ENCODE measurements around the gene RBFOX2. TPM values are rescaled to one million over a fixed set of nuclear protein-coding genes. Genes with fewer than 3 reads are reported as not detected.

RBFOX2 gene
- total RNA-seq, 1 experiment from 2014 or later, result 81.1 TPM

- intact Hi-C loops (cut with micrococcal nuclease; ENCODE audit: unreplicated experiment) (no loop called here), in situ Hi-C loops (cut with HindIII; ENCODE audit: low pct_unique_long_range_greater_than_20kb, low sequenced_read_pairs) (no loop called here)
- CTCF ChIA-PET, result no interaction called here
- no peak overlapping the region for H3K4me3 ChIP-seq (ENCODE audit: low read depth in 2 of 2, low read length in 2 of 2)
- no peaks in the 10 kb centered on the region for H3K36me3 ChIP-seq (ENCODE audit: control insufficient read depth, insufficient read depth, low read length)
- no peak for ATAC-seq
- no TSS peak for BruUV-seq (replicated peaks)
- no peaks in the 10 kb centered on the region for H3K27me3 ChIP-seq (ENCODE audit: control insufficient read depth, insufficient read depth, low read length)
- TF ChIP-seq CTCF (IDR thresholded peaks at IDR 0.05) (no peak), SIN3A (IDR thresholded peaks at IDR 0.05; ENCODE audit: borderline replicate concordance, insufficient read depth, low read depth, low read length) (no peak), TCF7L2 (IDR thresholded peaks at IDR 0.05; ENCODE audit: low read depth, low read length) (no peak), POLR2AphosphoS5 (IDR thresholded peaks at IDR 0.05; ENCODE audit: low read depth, low read length) (no peak), REST (IDR thresholded peaks at IDR 0.05; ENCODE audit: insufficient read depth in 1 of 2, low read depth in 2 of 2, low read length in 1 of 2) (no peak)
- DNase-seq (ENCODE audit: low read depth, low spot score), result no peak
- no peak overlapping the region for H3K27ac ChIP-seq (ENCODE audit: low read length)
- no peaks in the 10 kb centered on the region for H3K9me3 ChIP-seq (ENCODE audit: control insufficient read depth, insufficient read depth, low read depth, low read length)
- no peaks in the 10 kb centered on the region for H3K4me1 ChIP-seq (ENCODE audit: control insufficient read depth, insufficient read depth, low read length)
- POLR2A ChIA-PET, result interaction anchor here (1.3 kb wide), 1 partner anchor 13 kb away, joined by 4 read pairs; no protein-coding TSS in a partner anchor
These were observed 13.6 kb upstream of the RBFOX2 start for GRCh38 chr22:36042240-36042639.

GRCh38 chr22:36039125-36039524, 10.5 kb upstream of the RBFOX2 start:
- ChIA-PET POLR2A (interaction anchor here (0.6 kb wide), 1 partner anchor 11 kb away, joined by 14 read pairs; no protein-coding TSS in a partner anchor), CTCF (no interaction called here)
- intact Hi-C loops (cut with micrococcal nuclease; ENCODE audit: unreplicated experiment), result no loop called here
- Histone ChIP-seq H3K36me3 (ENCODE audit: control insufficient read depth, insufficient read depth, low read length) (no peaks in the 10 kb centered on the region), H3K9me3 (ENCODE audit: control insufficient read depth, insufficient read depth, low read depth, low read length) (no peaks in the 10 kb centered on the region), H3K4me3 (ENCODE audit: low read depth in 2 of 2, low read length in 2 of 2) (no peak overlapping the region), H3K27me3 (ENCODE audit: control insufficient read depth, insufficient read depth, low read length) (no peaks in the 10 kb centered on the region), H3K27ac (ENCODE audit: low read length) (no peak overlapping the region), H3K4me1 (ENCODE audit: control insufficient read depth, insufficient read depth, low read length) (no peaks in the 10 kb centered on the region)
- no peak for TF ChIP-seq POLR2AphosphoS5 (IDR thresholded peaks at IDR 0.05; ENCODE audit: low read depth, low read length)
- ATAC-seq (no peak), DNase-seq (ENCODE audit: low read depth, low spot score) (no peak)
- no TSS peak for BruUV-seq (replicated peaks)
- in situ Hi-C loops (cut with HindIII; ENCODE audit: low pct_unique_long_range_greater_than_20kb, low sequenced_read_pairs), result no loop called here

- H3K36me3 ChIP-seq (ENCODE audit: control insufficient read depth, insufficient read depth, low read length), result no peaks in the 10 kb centered on the region
- H3K4me3 ChIP-seq (ENCODE audit: low read depth in 2 of 2, low read length in 2 of 2), result no peak overlapping the region
- DNase-seq (ENCODE audit: low read depth, low spot score) (no peak), ATAC-seq (no peak)
- ChIA-PET POLR2A (no interaction called here), CTCF (no interaction called here)
- intact Hi-C loops (cut with micrococcal nuclease; ENCODE audit: unreplicated experiment), result no loop called here
- no TSS peak for BruUV-seq (replicated peaks)
- H3K9me3 ChIP-seq (ENCODE audit: control insufficient read depth, insufficient read depth, low read depth, low read length), result no peaks in the 10 kb centered on the region
- TF ChIP-seq TCF7L2 (IDR thresholded peaks at IDR 0.05; ENCODE audit: low read depth, low read length) (no peak), CTCF (IDR thresholded peaks at IDR 0.05) (no peak), SIN3A (IDR thresholded peaks at IDR 0.05; ENCODE audit: borderline replicate concordance, insufficient read depth, low read depth, low read length) (no peak), REST (IDR thresholded peaks at IDR 0.05; ENCODE audit: insufficient read depth in 1 of 2, low read depth in 2 of 2, low read length in 1 of 2) (no peak), POLR2AphosphoS5 (IDR thresholded peaks at IDR 0.05; ENCODE audit: low read depth, low read length) (no peak)
- no peak overlapping the region for H3K27ac ChIP-seq (ENCODE audit: low read length)
- H3K4me1 ChIP-seq (ENCODE audit: control insufficient read depth, insufficient read depth, low read length), result no peaks in the 10 kb centered on the region
- in situ Hi-C loops (cut with HindIII; ENCODE audit: low pct_unique_long_range_greater_than_20kb, low sequenced_read_pairs), result no loop called here
- H3K27me3 ChIP-seq (ENCODE audit: control insufficient read depth, insufficient read depth, low read length), result no peaks in the 10 kb centered on the region
These were observed 8.6 kb upstream of the RBFOX2 start for GRCh38 chr22:36037102-36037758.

All from Panc1 (cell line).